ENCODE data around the gene SMTN. TPM values are rescaled to one million over a fixed set of nuclear protein-coding genes. Genes with fewer than 3 reads are reported as not detected.
A peak's percentile ranks its signal among the peaks of the same experiment; 100 is the strongest.

SMTN gene
- total RNA-seq (2022) (69.5 and 80.2 TPM in 2 replicates), Bru-seq, nascent RNA (percentile 51 among the genes with signal in this experiment), BruChase-seq, experiment 1, labeled RNA remaining after a 6-hour chase (percentile 59 among the genes with signal in this experiment), BruChase-seq, experiment 2, labeled RNA remaining after a 2-hour chase (percentile 51 among the genes with signal in this experiment)
- long read RNA-seq, transcript SMTN-201 (21 exons, 3,295 nt), result major isoform, 43 of 76 reads
- long read RNA-seq, partial matches to known transcripts, result 16 of 76 reads
- long read RNA-seq, other reads (novel, unspliced or antisense), result 17 of 76 reads

- H3K27ac Mint-ChIP-seq (ENCODE audit: low read depth, unreplicated experiment), result peak within 1 kb of the TSS; percentile 93
- TF ChIP-seq CTCF (IDR thresholded peaks at IDR 0.05; ENCODE audit: unreplicated experiment), result no peak
- H3K36me3 Mint-ChIP-seq (ENCODE audit: insufficient read depth, unreplicated experiment), result peaks cover 5% of the 10 kb centered on the region
- H3K4me3 Mint-ChIP-seq (ENCODE audit: unreplicated experiment), result peak within 1 kb of the TSS; percentile 86
- ChIA-PET POLR2A (interaction anchor here (0.6 to 7.7 kb wide), 22 partner anchors 14 to 474 kb away, joined by 3 to 99 read pairs (median 4); partner anchors contain the start of genes LIMK2, MORC2, SELENOM and TCN2), CTCF (interaction anchor here (0.6 to 2.2 kb wide), 5 partner anchors 19 to 149 kb away, joined by 3 to 8 read pairs (median 5); partner anchors contain the start of genes MORC2, SELENOM and TUG1)
- no peaks in the 10 kb centered on the region for H3K9me3 Mint-ChIP-seq (ENCODE audit: unreplicated experiment)
- no peaks in the 10 kb centered on the region for H3K27me3 Mint-ChIP-seq (ENCODE audit: insufficient read depth, unreplicated experiment)
- H3K4me1 Mint-ChIP-seq (ENCODE audit: insufficient read depth, unreplicated experiment), result peaks cover 33% of the 10 kb centered on the region
- peak; percentile 93 for DNase-seq (ENCODE audit: unreplicated experiment)
- intact Hi-C loops (cut with micrococcal nuclease), result loop anchor here (2.0 kb wide), 1 partner anchor 20 kb away; no protein-coding TSS in a partner anchor
- BruUV-seq (replicated peaks), result TSS peak; percentile 85
Observed at GRCh38 chr22:31080848-31081649, at the start of gene SMTN. SMTN (plus strand) TSS chr22:31081318; CDS start chr22:31083259, 1,941 bp downstream.

DNA sequence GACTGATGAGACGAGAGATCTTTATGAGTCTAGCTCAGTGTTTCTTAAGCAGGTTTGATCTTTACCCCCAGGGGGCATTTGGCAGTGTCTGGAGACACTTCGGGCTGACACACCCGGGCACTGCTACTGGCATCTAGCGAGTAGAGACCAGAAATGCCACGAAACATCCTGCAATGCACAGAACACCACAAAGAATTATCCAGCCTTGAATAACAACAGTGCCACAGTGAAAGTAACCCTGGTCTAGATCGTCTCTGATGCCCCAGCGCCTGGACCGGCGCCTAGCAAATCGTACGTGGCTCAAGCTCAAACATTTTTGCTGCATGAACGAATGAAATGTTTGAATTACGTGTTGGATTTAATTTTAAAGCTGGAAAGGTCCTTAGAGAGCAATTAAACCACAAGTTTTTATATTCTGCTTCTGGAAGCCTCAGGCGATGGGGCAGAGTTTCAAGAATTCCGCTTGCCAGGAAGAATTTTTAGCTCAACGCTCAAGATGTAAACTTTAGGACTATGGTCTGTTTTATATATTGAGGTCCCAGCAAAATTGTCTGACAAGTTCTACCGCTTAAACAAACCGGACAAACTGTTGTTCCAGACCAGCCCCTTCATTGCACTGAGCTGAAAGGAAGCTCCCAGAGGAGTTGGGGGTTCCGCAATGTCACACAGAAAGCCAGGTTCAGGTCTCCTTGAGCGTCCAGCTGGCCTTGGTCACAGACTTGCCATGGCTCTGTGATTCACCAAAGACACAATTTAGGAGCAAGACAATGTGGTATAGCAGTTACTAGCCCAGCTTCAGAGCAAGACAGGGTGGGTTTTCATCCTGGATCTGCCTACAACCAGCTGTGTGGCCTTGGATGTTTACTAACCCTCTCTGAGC lies 44.2 kb upstream of the SMTN start:
- peak overlapping the region; percentile 46 for H3K4me3 Mint-ChIP-seq (ENCODE audit: unreplicated experiment)
- H3K36me3 Mint-ChIP-seq (ENCODE audit: insufficient read depth, unreplicated experiment), result peaks cover 5% of the 10 kb centered on the region

DNA sequence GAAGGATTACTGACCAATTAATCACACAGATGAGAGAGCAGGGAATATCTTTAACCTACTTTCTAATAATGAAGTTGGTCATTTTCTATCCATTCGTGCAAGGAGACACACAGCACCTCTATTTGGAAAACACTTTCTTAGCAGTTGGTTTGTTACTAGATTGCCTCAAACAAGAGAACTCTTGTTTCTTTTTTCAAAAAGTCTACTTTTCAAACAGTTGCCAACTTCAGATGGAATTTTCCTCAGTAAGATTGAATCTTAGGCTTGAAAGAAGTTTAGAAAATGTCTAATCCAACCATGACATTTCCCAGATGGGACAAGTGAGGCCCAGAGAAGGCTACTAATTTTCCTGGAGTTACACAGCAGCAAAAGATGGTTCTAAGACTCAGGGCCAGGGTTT lies 42.4 kb upstream of the SMTN start:
- ChIA-PET POLR2A (interaction anchor here (1.0 kb wide), 1 partner anchor 16 kb away, joined by 3 read pairs; no protein-coding TSS in a partner anchor), CTCF (no interaction called here)
- Mint-ChIP-seq H3K9me3 (ENCODE audit: unreplicated experiment) (no peaks in the 10 kb centered on the region), H3K27ac (ENCODE audit: low read depth, unreplicated experiment) (no peak overlapping the region), H3K4me3 (ENCODE audit: unreplicated experiment) (no peak overlapping the region), H3K4me1 (ENCODE audit: insufficient read depth, unreplicated experiment) (peaks cover 14% of the 10 kb centered on the region), H3K27me3 (ENCODE audit: insufficient read depth, unreplicated experiment) (no peaks in the 10 kb centered on the region), H3K36me3 (ENCODE audit: insufficient read depth, unreplicated experiment) (peaks cover 3% of the 10 kb centered on the region)
- intact Hi-C loops (cut with micrococcal nuclease), result no loop called here
- BruUV-seq (replicated peaks), result no TSS peak
- no peak for TF ChIP-seq CTCF (IDR thresholded peaks at IDR 0.05; ENCODE audit: unreplicated experiment)
- no peak for DNase-seq (ENCODE audit: unreplicated experiment)

More for the DNA sequence above, 44.2 kb upstream of the SMTN start:
- no peak for TF ChIP-seq CTCF (IDR thresholded peaks at IDR 0.05; ENCODE audit: unreplicated experiment)
- BruUV-seq (replicated peaks), result no TSS peak
- Mint-ChIP-seq H3K9me3 (ENCODE audit: unreplicated experiment) (no peaks in the 10 kb centered on the region), H3K4me1 (ENCODE audit: insufficient read depth, unreplicated experiment) (peaks cover 14% of the 10 kb centered on the region), H3K27me3 (ENCODE audit: insufficient read depth, unreplicated experiment) (no peaks in the 10 kb centered on the region), H3K27ac (ENCODE audit: low read depth, unreplicated experiment) (peak overlapping the region; percentile 11)
- CTCF ChIA-PET, result interaction anchor here (0.7 to 3.3 kb wide), 12 partner anchors 9 to 195 kb away, joined by 3 to 19 read pairs (median 6); no protein-coding TSS in a partner anchor
- intact Hi-C loops (cut with micrococcal nuclease), result loop anchor here (1.0 kb wide), 1 partner anchor 45 kb away; no protein-coding TSS in a partner anchor
- peak; percentile 78 for DNase-seq (ENCODE audit: unreplicated experiment)
- POLR2A ChIA-PET, result interaction anchor here (0.6 to 2.6 kb wide), 14 partner anchors 9 to 613 kb away, joined by 3 to 14 read pairs (median 4); partner anchors contain the start of genes MORC2, SMTN and TUG1

Measured in MCF 10A (cell line).